CD4-positive, alpha-beta memory T cell (primary cell): ENCODE results near the gene MEGF11. TPM values are rescaled to one million over a fixed set of nuclear protein-coding genes. Genes with fewer than 3 reads are reported as not detected.

ENCODE experiments used
- CTCF ChIA-PET: fragments of 350-600 bp; sonication (Branson Sonifier 250); formaldehyde crosslinking; loops from one replicate; lab custom pipeline; 2021; ENCODE audit warnings: inconsistent platforms; ENCODE audit not compliant: partially characterized antibody; lab: Charles Lee
- POLR2A ChIA-PET: fragments of 350-600 bp; sonication (Branson Sonifier 250); formaldehyde crosslinking; loops from one replicate; lab custom pipeline; 2021; ENCODE audit not compliant: partially characterized antibody; lab: Charles Lee
- DNase-seq, 5 donors: peaks; one replicate each; pipeline versions ENCODE4 v3.0.0 to v3.0.0-alpha.2; 2020 to 2022; ENCODE audit warnings: mixed read lengths in 1 of 5
- H3K27ac ChIP-seq: one replicate; pipeline ENCODE4 v1.7.0; 2013; ENCODE audit warnings: low read depth, low read length
- H3K27me3 ChIP-seq: 2 replicates; pipeline ENCODE4 v1.7.0; 2013; ENCODE audit warnings: mild to moderate bottlenecking, low read length, moderate library complexity; ENCODE audit not compliant: insufficient read depth
- H3K36me3 ChIP-seq: 2 replicates; pipeline ENCODE4 v1.7.0; 2013; ENCODE audit warnings: mild to moderate bottlenecking, low read length, moderate library complexity; ENCODE audit not compliant: insufficient read depth
- H3K4me1 ChIP-seq: 2 replicates; pipeline ENCODE4 v1.7.0; 2013; ENCODE audit warnings: mild to moderate bottlenecking, low read length, moderate library complexity; ENCODE audit not compliant: insufficient read depth
- H3K4me3 ChIP-seq, 2 donors: one replicate each; pipeline ENCODE4 v1.7.0; 2013; ENCODE audit warnings: low read length in 2 of 2, mild to moderate bottlenecking in 1 of 2
- H3K9me3 ChIP-seq, 2 donors: one replicate each; pipeline ENCODE4 v1.7.0; 2013; ENCODE audit warnings: low read length in 2 of 2, control low read depth in 1 of 2; ENCODE audit not compliant: control insufficient read depth in 1 of 2
- H3K27ac Mint-ChIP-seq, 7 donors: one replicate each; pipeline ENCODE4 v1.8.0; 2020 to 2021; ENCODE audit warnings: mixed read lengths in 7 of 7, mild to moderate bottlenecking in 6 of 7, inconsistent platforms in 3 of 7, moderate library complexity in 3 of 7
- H3K27me3 Mint-ChIP-seq, 2 donors: one replicate each; pipeline ENCODE4 v1.8.0; 2020 to 2021; ENCODE audit warnings: mixed read lengths in 2 of 2
- H3K36me3 Mint-ChIP-seq, 2 donors: one replicate each; pipeline ENCODE4 v1.8.0; 2020 to 2021; ENCODE audit warnings: mixed read lengths in 2 of 2, inconsistent platforms in 1 of 2, mild to moderate bottlenecking in 1 of 2
- H3K4me1 Mint-ChIP-seq, 4 donors: one replicate each; pipeline ENCODE4 v1.8.0; 2020 to 2021; ENCODE audit warnings: mixed read lengths in 4 of 4, mild to moderate bottlenecking in 1 of 4
- H3K4me3 Mint-ChIP-seq, 8 donors: one replicate each; pipeline ENCODE4 v1.8.0; 2020 to 2021; ENCODE audit warnings: mixed read lengths in 8 of 8, mild to moderate bottlenecking in 7 of 8, moderate library complexity in 6 of 8, inconsistent platforms in 3 of 8
- H3K9me3 Mint-ChIP-seq, 8 donors: one replicate each; pipeline ENCODE4 v1.8.0; 2020 to 2021; ENCODE audit warnings: mixed read lengths in 8 of 8, mild to moderate bottlenecking in 5 of 8, inconsistent platforms in 3 of 8, moderate library complexity in 1 of 8
- intact Hi-C: fragments of 100-400 bp; cut with micrococcal nuclease; formaldehyde crosslinking; loops from one replicate; pipeline ENCODE4 v1.15.1; 2023
- polyA plus RNA-seq, 2 donors: library from polyadenylated mRNA; unstranded; fragments of 300-500 nt; fragmentation: Illumina TruSeq; gene quantifications; one replicate each; pipeline ENCODE4 v1.2.3, GENCODE V29; 2021
- total RNA-seq, 2 experiments: library from RNA; stranded (reverse); gene quantifications; one replicate each; pipeline ENCODE4 v1.2.3, GENCODE V29; 2021

Gene MEGF11
- total and polyA plus RNA-seq, 4 experiments from 2014 or later = 0.69 TPM; not detected in 3

GRCh38 chr15:66134284-66134683 is 119.3 kb downstream of the MEGF11 start:
- no peak overlapping the region for H3K4me3 Mint-ChIP-seq
- H3K9me3 ChIP-seq = no peaks in the 10 kb centered on the region
- H3K9me3 Mint-ChIP-seq = no peaks in the 10 kb centered on the region
- POLR2A ChIA-PET = no interaction called here
- no peaks in the 10 kb centered on the region for H3K36me3 ChIP-seq
- H3K4me3 ChIP-seq = no peak overlapping the region
- no peaks in the 10 kb centered on the region for H3K27me3 ChIP-seq
- peaks cover 7 to 19% (median 11%) of the 10 kb centered on the region in 4 donors for H3K4me1 Mint-ChIP-seq
- H3K36me3 Mint-ChIP-seq = no peaks in the 10 kb centered on the region
- no peak for DNase-seq
- peaks cover 1 to 3% of the 10 kb centered on the region in 2 donors for H3K27me3 Mint-ChIP-seq
- no peak overlapping the region for H3K27ac Mint-ChIP-seq
- no peaks in the 10 kb centered on the region for H3K4me1 ChIP-seq
- no peak overlapping the region for H3K27ac ChIP-seq
- CTCF ChIA-PET = no interaction called here
- intact Hi-C loops = no loop called here

- no peaks in the 10 kb centered on the region for H3K27me3 ChIP-seq
- H3K36me3 Mint-ChIP-seq = no peaks in the 10 kb centered on the region
- H3K4me3 ChIP-seq = no peak overlapping the region
- no peak overlapping the region for H3K27ac ChIP-seq
- H3K4me3 Mint-ChIP-seq = no peak overlapping the region
- no peaks in the 10 kb centered on the region for H3K9me3 ChIP-seq
- no peak overlapping the region for H3K27ac Mint-ChIP-seq
- no peaks in the 10 kb centered on the region for H3K36me3 ChIP-seq
- H3K27me3 Mint-ChIP-seq = peaks cover 1 to 3% of the 10 kb centered on the region in 2 donors
- intact Hi-C loops = no loop called here
- no peaks in the 10 kb centered on the region for H3K9me3 Mint-ChIP-seq
- ChIA-PET CTCF (no interaction called here), POLR2A (no interaction called here)
- no peaks in the 10 kb centered on the region for H3K4me1 ChIP-seq
- no peak for DNase-seq
- peaks cover 7 to 19% (median 11%) of the 10 kb centered on the region in 4 donors for H3K4me1 Mint-ChIP-seq
These were observed 120.2 kb downstream of the MEGF11 start for GRCh38 chr15:66133247-66133885.

GRCh38 chr15:66132251-66132816 is 121.2 kb downstream of the MEGF11 start:
- H3K9me3 ChIP-seq = no peaks in the 10 kb centered on the region
- H3K36me3 ChIP-seq = no peaks in the 10 kb centered on the region
- H3K4me1 Mint-ChIP-seq = peaks cover 7 to 19% (median 11%) of the 10 kb centered on the region in 4 donors
- H3K9me3 Mint-ChIP-seq = no peaks in the 10 kb centered on the region
- H3K27me3 Mint-ChIP-seq = peaks cover 3 to 7% of the 10 kb centered on the region in 2 donors
- DNase-seq = no peak
- POLR2A ChIA-PET = no interaction called here
- peak overlapping the region in 1 of 7 donors; percentile 65 for H3K27ac Mint-ChIP-seq
- CTCF ChIA-PET = no interaction called here
- no peak overlapping the region for H3K27ac ChIP-seq
- H3K27me3 ChIP-seq = no peaks in the 10 kb centered on the region
- H3K4me3 Mint-ChIP-seq = no peak overlapping the region
- no peaks in the 10 kb centered on the region for H3K36me3 Mint-ChIP-seq
- no peaks in the 10 kb centered on the region for H3K4me1 ChIP-seq
- intact Hi-C loops = no loop called here
- H3K4me3 ChIP-seq = no peak overlapping the region

- H3K4me3 Mint-ChIP-seq = no peak overlapping the region
- no peaks in the 10 kb centered on the region for H3K9me3 ChIP-seq
- H3K36me3 ChIP-seq = no peaks in the 10 kb centered on the region
- CTCF ChIA-PET = no interaction called here
- H3K4me1 Mint-ChIP-seq = peaks cover 7 to 19% (median 11%) of the 10 kb centered on the region in 4 donors
- no peak overlapping the region for H3K4me3 ChIP-seq
- H3K27ac ChIP-seq = no peak overlapping the region
- peaks cover 5% of the 10 kb centered on the region in 2 donors for H3K27me3 Mint-ChIP-seq
- intact Hi-C loops = no loop called here
- no peaks in the 10 kb centered on the region for H3K9me3 Mint-ChIP-seq
- H3K27me3 ChIP-seq = no peaks in the 10 kb centered on the region
- no peak for DNase-seq
- POLR2A ChIA-PET = no interaction called here
- H3K4me1 ChIP-seq = no peaks in the 10 kb centered on the region
- no peak overlapping the region for H3K27ac Mint-ChIP-seq
- no peaks in the 10 kb centered on the region for H3K36me3 Mint-ChIP-seq
These were observed 121.7 kb downstream of the MEGF11 start for GRCh38 chr15:66131831-66132230.

- Mint-ChIP-seq H3K27me3 (peaks cover 8% of the 10 kb centered on the region in 2 donors), H3K9me3 (no peaks in the 10 kb centered on the region), H3K4me1 (peaks cover 7 to 18% (median 11%) of the 10 kb centered on the region in 4 donors), H3K4me3 (no peak overlapping the region), H3K36me3 (no peaks in the 10 kb centered on the region), H3K27ac (peak overlapping the region in 1 of 7 donors; percentile 43)
- H3K4me1 ChIP-seq = no peaks in the 10 kb centered on the region
- ChIA-PET POLR2A (no interaction called here), CTCF (no interaction called here)
- H3K9me3 ChIP-seq = no peaks in the 10 kb centered on the region
- DNase-seq = no peak
- no peaks in the 10 kb centered on the region for H3K36me3 ChIP-seq
- intact Hi-C loops = no loop called here
- no peaks in the 10 kb centered on the region for H3K27me3 ChIP-seq
- H3K27ac ChIP-seq = no peak overlapping the region
- H3K4me3 ChIP-seq = no peak overlapping the region
These were observed 122.3 kb downstream of the MEGF11 start for GRCh38 chr15:66131200-66131599.

- Mint-ChIP-seq H3K27ac (no peak overlapping the region), H3K4me3 (no peak overlapping the region), H3K4me1 (peaks cover 3 to 12% (median 7%) of the 10 kb centered on the region in 4 donors), H3K27me3 (peaks cover 8 to 12% of the 10 kb centered on the region in 2 donors), H3K36me3 (no peaks in the 10 kb centered on the region), H3K9me3 (no peaks in the 10 kb centered on the region)
- CTCF ChIA-PET = no interaction called here
- Histone ChIP-seq H3K9me3 (no peaks in the 10 kb centered on the region), H3K27ac (no peak overlapping the region), H3K4me3 (no peak overlapping the region), H3K27me3 (no peaks in the 10 kb centered on the region), H3K36me3 (no peaks in the 10 kb centered on the region), H3K4me1 (no peaks in the 10 kb centered on the region)
- POLR2A ChIA-PET = no interaction called here
- intact Hi-C loops = no loop called here
- DNase-seq = no peak
These were observed 123.0 kb downstream of the MEGF11 start for GRCh38 chr15:66130496-66131034.

- Mint-ChIP-seq H3K36me3 (no peaks in the 10 kb centered on the region), H3K4me1 (peaks cover 0 to 2% (median 0%) of the 10 kb centered on the region in 4 donors), H3K9me3 (no peaks in the 10 kb centered on the region), H3K27ac (no peak overlapping the region), H3K27me3 (peaks cover 8 to 15% of the 10 kb centered on the region in 2 donors), H3K4me3 (no peak overlapping the region)
- POLR2A ChIA-PET = no interaction called here
- Histone ChIP-seq H3K4me1 (no peaks in the 10 kb centered on the region), H3K9me3 (no peaks in the 10 kb centered on the region), H3K27ac (no peak overlapping the region), H3K36me3 (no peaks in the 10 kb centered on the region), H3K27me3 (no peaks in the 10 kb centered on the region), H3K4me3 (no peak overlapping the region)
- intact Hi-C loops = no loop called here
- CTCF ChIA-PET = no interaction called here
- no peak for DNase-seq
These were observed 124.0 kb downstream of the MEGF11 start for GRCh38 chr15:66129586-66129985.
